ENCODE data around the gene PPIL4.

- TF ChIP-seq CTCF (IDR thresholded peaks at IDR 0.05; ENCODE audit: poor library complexity): no peak
- TF ChIP-seq EZH2 (IDR thresholded peaks at IDR 0.05; ENCODE audit: borderline replicate concordance): no peak
- TF ChIP-seq EZH2phosphoT487 (IDR thresholded peaks at IDR 0.05; ENCODE audit: low read depth, severe bottlenecking, unreplicated experiment): no peak
These were observed 48.5 kb downstream of the PPIL4 start for GRCh38 chr6:149497365-149497764.

Measured in hepatocyte (in vitro differentiated cells).